Uterus (tissue), 4 donors: ENCODE data around the gene LHX6. TPM values are rescaled to one million over a fixed set of nuclear protein-coding genes. Genes with fewer than 3 reads are reported as not detected.

Source experiments
- DNase-seq, 2 donors: peaks; one replicate each; pipeline ENCODE4 v3.0.0-alpha.2; 2019 to 2020
- H3K27ac ChIP-seq, 2 donors: fragments of 200-600 bp; sonication (generic); 1 replicate in 1 of 2; 2 replicates in 1 of 2; pipeline ENCODE4 v1.5.1; 2016 to 2018
- H3K27me3 ChIP-seq, 2 donors: fragments of 200-600 bp; sonication (generic); one replicate each; pipeline ENCODE4 v1.5.1; 2018 to 2019; ENCODE audit warnings: control low read depth in 1 of 2
- H3K36me3 ChIP-seq, 2 donors: fragments of 200-600 bp; sonication (generic); one replicate each; pipeline ENCODE4 v1.5.1; 2019; ENCODE audit warnings: control low read depth in 1 of 2
- H3K4me1 ChIP-seq, 2 donors: fragments of 200-600 bp; sonication (generic); one replicate each; pipeline ENCODE4 v1.5.1; 2018 to 2019; ENCODE audit warnings: control low read depth in 1 of 2
- H3K4me3 ChIP-seq, 2 donors: fragments of 200-600 bp; sonication (generic); 1 replicate in 1 of 2; 2 replicates in 1 of 2; pipeline ENCODE4 v1.5.1; 2018 to 2019; ENCODE audit warnings: mild to moderate bottlenecking in 1 of 2
- H3K9me3 ChIP-seq, 2 donors: fragments of 200-600 bp; sonication (generic); one replicate each; pipeline ENCODE4 v1.5.1; 2019; ENCODE audit warnings: control low read depth in 1 of 2
- CTCF ChIP-seq, 4 experiments: fragments of 200-600 bp in 2 of 4; fragments of 450-650 bp in 2 of 4; sonication (generic) in 2 of 4; IDR thresholded peaks; one replicate each; pipeline ENCODE4 v1.5.1; 2016 to 2019; ENCODE audit warnings: antibody characterized with exemption in 4 of 4, mild to moderate bottlenecking in 2 of 4, moderate library complexity in 1 of 4
- POLR2A ChIP-seq, 2 donors: fragments of 450-650 bp; IDR thresholded peaks; one replicate each; pipeline ENCODE4 v1.6.1; 2016; ENCODE audit warnings: antibody characterized with exemption in 2 of 2, mild to moderate bottlenecking in 1 of 2, moderate library complexity in 1 of 2
- intact Hi-C: fragments of 100-400 bp; cut with DNase I; formaldehyde crosslinking; loops from one replicate; pipeline ENCODE4 v1.15.1; 2023; ENCODE audit warnings: low total_unique reads
- total RNA-seq, 4 donors: library from RNA; depleted of rRNA in 3 of 4; stranded (reverse); fragments of >200 nt in 3 of 4; gene quantifications; one replicate each; pipeline versions ENCODE4 v1.1.0 to v1.2.4, GENCODE V29; 2014 to 2023
- donor health status: DM: yes; HTN: yes; CAD: no.

The LHX6 gene
- total RNA-seq, 4 donors from 2014 or later = 3.1 to 20.2 (median 12.2) TPM

- Histone ChIP-seq H3K4me1 (no peaks in the 10 kb centered on the region), H3K27me3 (no peaks in the 10 kb centered on the region), H3K27ac (no peak overlapping the region), H3K9me3 (no peaks in the 10 kb centered on the region), H3K4me3 (no peak overlapping the region), H3K36me3 (no peaks in the 10 kb centered on the region)
- TF ChIP-seq POLR2A (IDR thresholded peaks at IDR 0.05) (no peak), CTCF (IDR thresholded peaks at IDR 0.05) (no peak)
- intact Hi-C loops = no loop called here
- DNase-seq = no peak
Observed at GRCh38 chr9:122197882-122198281, 30.9 kb downstream of the LHX6 start.

GRCh38 chr9:122197426-122197825, 31.3 kb downstream of the LHX6 start:
- Histone ChIP-seq H3K27ac (no peak overlapping the region), H3K4me1 (no peaks in the 10 kb centered on the region), H3K36me3 (no peaks in the 10 kb centered on the region), H3K9me3 (no peaks in the 10 kb centered on the region), H3K27me3 (no peaks in the 10 kb centered on the region), H3K4me3 (no peak overlapping the region)
- DNase-seq = no peak
- TF ChIP-seq CTCF (IDR thresholded peaks at IDR 0.05) = no peak
- no peak for TF ChIP-seq POLR2A (IDR thresholded peaks at IDR 0.05)
- intact Hi-C loops = no loop called here

GRCh38 chr9:122195875-122196274, 32.9 kb downstream of the LHX6 start:
- DNase-seq = no peak
- intact Hi-C loops = no loop called here
- Histone ChIP-seq H3K36me3 (no peaks in the 10 kb centered on the region), H3K4me3 (no peak overlapping the region), H3K4me1 (no peaks in the 10 kb centered on the region), H3K27me3 (no peaks in the 10 kb centered on the region), H3K27ac (no peak overlapping the region), H3K9me3 (no peaks in the 10 kb centered on the region)
- TF ChIP-seq POLR2A (IDR thresholded peaks at IDR 0.05) (no peak), CTCF (IDR thresholded peaks at IDR 0.05) (no peak)

GRCh38 chr9:122193651-122194050, 35.1 kb downstream of the LHX6 start:
- no peaks in the 10 kb centered on the region for H3K4me1 ChIP-seq
- H3K36me3 ChIP-seq = no peaks in the 10 kb centered on the region
- no peak for TF ChIP-seq POLR2A (IDR thresholded peaks at IDR 0.05)
- TF ChIP-seq CTCF (IDR thresholded peaks at IDR 0.05) = no peak
- no peaks in the 10 kb centered on the region for H3K9me3 ChIP-seq
- H3K27me3 ChIP-seq = no peaks in the 10 kb centered on the region
- H3K27ac ChIP-seq = no peak overlapping the region
- H3K4me3 ChIP-seq = no peak overlapping the region
- no peak for DNase-seq
- intact Hi-C loops = no loop called here

GRCh38 chr9:122192914-122193525, 35.7 kb downstream of the LHX6 start:
- Histone ChIP-seq H3K4me1 (no peaks in the 10 kb centered on the region), H3K4me3 (no peak overlapping the region), H3K9me3 (no peaks in the 10 kb centered on the region), H3K36me3 (no peaks in the 10 kb centered on the region), H3K27me3 (no peaks in the 10 kb centered on the region), H3K27ac (no peak overlapping the region)
- TF ChIP-seq CTCF (IDR thresholded peaks at IDR 0.05) (no peak), POLR2A (IDR thresholded peaks at IDR 0.05) (no peak)
- DNase-seq = no peak
- intact Hi-C loops = no loop called here
